Measurements from ENCODE around the gene HMCN2. TPM values are rescaled to one million over a fixed set of nuclear protein-coding genes. Genes with fewer than 3 reads are reported as not detected.

Gene HMCN2
- total RNA-seq, 6 experiments from 2014 or later = 0.31 to 2.0 (median 1.1) TPM

- no peak overlapping the region for H3K4me3 ChIP-seq
- WGBS (ENCODE audit: insufficient coverage, low coverage, low lambda C conversion rate, missing lambda C conversion rate) = 90% methylated on average over 3 of the region's 27 CpGs
- DNase-seq (peak in 1 of 3 donors; percentile 53), ATAC-seq (no peak)
- H3K4me1 ChIP-seq = peaks cover 0 to 78% (median 20%) of the 10 kb centered on the region in 4 donors
- intact Hi-C loops (cut with DNase I) = loop anchor here in 1 of 2 donors (5.0 kb wide), 1 partner anchor 219 kb away; no protein-coding TSS in a partner anchor
- TF ChIP-seq, protein P1, sequence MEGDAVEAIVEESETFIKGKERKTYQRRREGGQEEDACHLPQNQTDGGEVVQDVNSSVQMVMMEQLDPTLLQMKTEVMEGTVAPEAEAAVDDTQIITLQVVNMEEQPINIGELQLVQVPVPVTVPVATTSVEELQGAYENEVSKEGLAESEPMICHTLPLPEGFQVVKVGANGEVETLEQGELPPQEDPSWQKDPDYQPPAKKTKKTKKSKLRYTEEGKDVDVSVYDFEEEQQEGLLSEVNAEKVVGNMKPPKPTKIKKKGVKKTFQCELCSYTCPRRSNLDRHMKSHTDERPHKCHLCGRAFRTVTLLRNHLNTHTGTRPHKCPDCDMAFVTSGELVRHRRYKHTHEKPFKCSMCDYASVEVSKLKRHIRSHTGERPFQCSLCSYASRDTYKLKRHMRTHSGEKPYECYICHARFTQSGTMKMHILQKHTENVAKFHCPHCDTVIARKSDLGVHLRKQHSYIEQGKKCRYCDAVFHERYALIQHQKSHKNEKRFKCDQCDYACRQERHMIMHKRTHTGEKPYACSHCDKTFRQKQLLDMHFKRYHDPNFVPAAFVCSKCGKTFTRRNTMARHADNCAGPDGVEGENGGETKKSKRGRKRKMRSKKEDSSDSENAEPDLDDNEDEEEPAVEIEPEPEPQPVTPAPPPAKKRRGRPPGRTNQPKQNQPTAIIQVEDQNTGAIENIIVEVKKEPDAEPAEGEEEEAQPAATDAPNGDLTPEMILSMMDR (IDR thresholded peaks at IDR 0.05) = no peak
- TF ChIP-seq POLR2A (IDR thresholded peaks at IDR 0.05) = no peak
- no peaks in the 10 kb centered on the region for H3K9me3 ChIP-seq
- no peaks in the 10 kb centered on the region for H3K27me3 ChIP-seq
- H3K27ac ChIP-seq = peak overlapping the region in 1 of 3 donors; percentile 1
- peaks cover 0 to 79% (median 13%) of the 10 kb centered on the region in 4 donors for H3K36me3 ChIP-seq
Observed at GRCh38 chr9:130462685-130463540, 197.4 kb downstream of the HMCN2 start.

GRCh38 chr9:130463763-130464745, 198.5 kb downstream of the HMCN2 start:
- Histone ChIP-seq H3K4me3 (no peak overlapping the region), H3K27ac (no peak overlapping the region), H3K27me3 (no peaks in the 10 kb centered on the region), H3K9me3 (no peaks in the 10 kb centered on the region), H3K4me1 (peaks cover 0 to 66% (median 14%) of the 10 kb centered on the region in 4 donors), H3K36me3 (peaks cover 0 to 84% (median 16%) of the 10 kb centered on the region in 4 donors)
- ATAC-seq = peak in 1 of 4 donors; percentile 4
- intact Hi-C loops (cut with DNase I) = loop anchor here in 1 of 2 donors (5.0 kb wide), 1 partner anchor 218 kb away; no protein-coding TSS in a partner anchor
- WGBS (ENCODE audit: insufficient coverage, low coverage, low lambda C conversion rate, missing lambda C conversion rate) = 67% methylated on average over 1 of the region's 22 CpGs
- TF ChIP-seq, protein P1 (IDR thresholded peaks at IDR 0.05) = no peak
- TF ChIP-seq POLR2A (IDR thresholded peaks at IDR 0.05) = no peak
- peak in 2 of 3 donors; percentile 52 to 70 for DNase-seq

DNA sequence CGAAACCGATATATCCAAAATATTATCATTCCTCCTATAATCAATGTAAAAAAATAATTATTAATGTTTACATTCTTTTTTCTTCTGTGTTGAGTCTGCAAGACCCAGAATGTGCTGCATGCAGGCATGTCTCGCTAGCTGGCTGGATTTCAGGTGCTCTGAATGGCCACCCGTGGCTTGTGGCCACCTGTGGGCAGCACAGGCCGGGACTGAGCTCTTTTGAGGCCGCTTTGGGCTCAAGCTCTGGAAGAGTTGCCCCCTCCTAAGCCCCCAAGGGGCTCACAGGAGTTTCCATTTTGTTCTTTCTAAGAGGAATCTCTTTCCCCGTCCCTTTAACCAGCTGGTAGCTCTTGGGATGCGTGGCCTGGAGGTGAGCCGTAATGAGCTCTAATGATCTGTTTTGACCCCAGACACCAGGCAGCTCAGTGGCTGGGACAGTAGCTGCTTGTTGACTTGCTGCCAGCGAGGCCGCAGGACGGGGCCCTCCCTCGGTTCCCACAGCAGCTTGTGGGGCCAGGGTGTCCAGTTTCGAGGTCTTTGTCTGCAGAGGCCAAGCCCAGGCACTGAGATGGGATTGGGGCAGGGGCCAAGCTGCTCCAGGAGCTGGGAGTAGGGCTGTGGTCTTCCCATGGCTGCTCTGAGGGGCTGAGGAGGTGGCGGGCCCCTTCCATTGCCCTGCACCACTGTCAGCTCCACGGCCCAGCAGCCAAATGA, 200.0 kb downstream of the HMCN2 start:
- H3K36me3 ChIP-seq = peaks cover 0 to 87% (median 21%) of the 10 kb centered on the region in 4 donors
- DNase-seq = peak; percentile 44 to 69 (median 68)
- TF ChIP-seq, protein P1 (IDR thresholded peaks at IDR 0.05) = peak in 1 of 4 donors; percentile 4
- no peak for TF ChIP-seq POLR2A (IDR thresholded peaks at IDR 0.05)

More for the DNA sequence above, 200.0 kb downstream of the HMCN2 start:
- peak overlapping the region in 2 of 3 donors; percentile 32 to 52 for H3K27ac ChIP-seq
- no peak overlapping the region for H3K4me3 ChIP-seq
- no peaks in the 10 kb centered on the region for H3K27me3 ChIP-seq
- ATAC-seq = peak; percentile 11 to 37 (median 22)
- intact Hi-C loops (cut with DNase I) = no loop called here
- no peaks in the 10 kb centered on the region for H3K9me3 ChIP-seq
- H3K4me1 ChIP-seq = peaks cover 0 to 55% (median 9%) of the 10 kb centered on the region in 4 donors
- WGBS (ENCODE audit: insufficient coverage, low coverage, low lambda C conversion rate, missing lambda C conversion rate) = 66% methylated on average over 5 of the region's 16 CpGs

All from right lobe of liver (tissue), 6 donors.